ENCODE measurements around the gene SLC16A2. TPM values are rescaled to one million over a fixed set of nuclear protein-coding genes. Genes with fewer than 3 reads are reported as not detected.
A peak's percentile ranks its signal among the peaks of the same experiment; 100 is the strongest.

SLC16A2 gene
- total RNA-seq (2021; fragmentation: NEBNext Ultra II Directional; extraction: Animal tissue kit (Norgen Biotek cat#: 25700)): 10 to 100 TPM; 40.4 to 68.5 (median 48.1) TPM
- long read RNA-seq, full-length matches to known transcripts: 5 of 35 reads
- long read RNA-seq, partial matches to known transcripts: 28 of 35 reads
- long read RNA-seq, other reads (novel, unspliced or antisense): 2 of 35 reads

GRCh38 chrX:74421036-74421739 lies at the start of gene SLC16A2:
TSS of gene SLC16A2 (plus strand) at chrX:74421493. CDS start at chrX:74421638, 145 bp downstream.
- no peaks in the 10 kb centered on the region for H3K36me3 Mint-ChIP-seq (ENCODE audit: low read depth)
- H3K27ac Mint-ChIP-seq: peak within 1 kb of the TSS; percentile 88
- peak; percentile 74 for DNase-seq
- peak within 1 kb of the TSS; percentile 94 for H3K4me3 Mint-ChIP-seq
- peaks cover 17% of the 10 kb centered on the region for H3K4me1 Mint-ChIP-seq (ENCODE audit: low read depth)
- no peaks in the 10 kb centered on the region; the same call in 1 of the 2 replicates for H3K27me3 Mint-ChIP-seq (ENCODE audit: insufficient read depth)
- TF ChIP-seq, protein P1, sequence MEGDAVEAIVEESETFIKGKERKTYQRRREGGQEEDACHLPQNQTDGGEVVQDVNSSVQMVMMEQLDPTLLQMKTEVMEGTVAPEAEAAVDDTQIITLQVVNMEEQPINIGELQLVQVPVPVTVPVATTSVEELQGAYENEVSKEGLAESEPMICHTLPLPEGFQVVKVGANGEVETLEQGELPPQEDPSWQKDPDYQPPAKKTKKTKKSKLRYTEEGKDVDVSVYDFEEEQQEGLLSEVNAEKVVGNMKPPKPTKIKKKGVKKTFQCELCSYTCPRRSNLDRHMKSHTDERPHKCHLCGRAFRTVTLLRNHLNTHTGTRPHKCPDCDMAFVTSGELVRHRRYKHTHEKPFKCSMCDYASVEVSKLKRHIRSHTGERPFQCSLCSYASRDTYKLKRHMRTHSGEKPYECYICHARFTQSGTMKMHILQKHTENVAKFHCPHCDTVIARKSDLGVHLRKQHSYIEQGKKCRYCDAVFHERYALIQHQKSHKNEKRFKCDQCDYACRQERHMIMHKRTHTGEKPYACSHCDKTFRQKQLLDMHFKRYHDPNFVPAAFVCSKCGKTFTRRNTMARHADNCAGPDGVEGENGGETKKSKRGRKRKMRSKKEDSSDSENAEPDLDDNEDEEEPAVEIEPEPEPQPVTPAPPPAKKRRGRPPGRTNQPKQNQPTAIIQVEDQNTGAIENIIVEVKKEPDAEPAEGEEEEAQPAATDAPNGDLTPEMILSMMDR (IDR thresholded peaks at IDR 0.05): no peak
- H3K9me3 Mint-ChIP-seq: no peaks in the 10 kb centered on the region

DNA sequence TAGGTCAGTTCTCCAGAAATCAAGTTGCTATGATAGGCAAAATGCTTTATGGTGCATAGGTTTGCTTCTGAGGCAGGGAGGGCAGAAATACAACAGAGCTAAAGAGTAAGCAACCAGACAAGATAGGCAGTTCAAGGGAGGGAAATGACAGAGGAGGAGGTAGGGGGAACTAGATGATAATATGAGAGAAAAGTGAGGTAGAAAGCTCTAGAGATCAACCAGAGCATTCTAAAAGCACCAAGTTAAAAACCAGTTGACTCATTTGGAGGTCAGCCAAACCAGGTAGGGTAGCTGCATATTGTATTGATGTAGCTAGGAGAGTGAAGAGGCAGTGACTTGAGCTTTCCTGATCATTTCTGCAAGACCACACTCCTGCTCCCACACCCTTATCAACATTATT lies 49.0 kb upstream of the SLC16A2 start:
- H3K27ac Mint-ChIP-seq: no peak overlapping the region
- TF ChIP-seq, protein P1 (IDR thresholded peaks at IDR 0.05): no peak
- H3K27me3 Mint-ChIP-seq (ENCODE audit: insufficient read depth): peaks cover 10% of the 10 kb centered on the region
- H3K36me3 Mint-ChIP-seq (ENCODE audit: low read depth): no peaks in the 10 kb centered on the region
- H3K9me3 Mint-ChIP-seq: no peaks in the 10 kb centered on the region
- no peak for DNase-seq
- H3K4me3 Mint-ChIP-seq: no peak overlapping the region
- no peaks in the 10 kb centered on the region; the same call in 1 of the 2 replicates for H3K4me1 Mint-ChIP-seq (ENCODE audit: low read depth)

GRCh38 chrX:74377282-74377681 lies 44.0 kb upstream of the SLC16A2 start:
- H3K36me3 Mint-ChIP-seq (ENCODE audit: low read depth): no peaks in the 10 kb centered on the region
- no peak overlapping the region for H3K4me3 Mint-ChIP-seq
- DNase-seq: no peak
- peaks cover 6% of the 10 kb centered on the region; the same call in 1 of the 2 replicates for H3K27me3 Mint-ChIP-seq (ENCODE audit: insufficient read depth)
- no peaks in the 10 kb centered on the region for H3K9me3 Mint-ChIP-seq
- TF ChIP-seq, protein P1 (IDR thresholded peaks at IDR 0.05): no peak
- H3K4me1 Mint-ChIP-seq (ENCODE audit: low read depth): peaks cover 2% of the 10 kb centered on the region
- no peak overlapping the region for H3K27ac Mint-ChIP-seq

DNA sequence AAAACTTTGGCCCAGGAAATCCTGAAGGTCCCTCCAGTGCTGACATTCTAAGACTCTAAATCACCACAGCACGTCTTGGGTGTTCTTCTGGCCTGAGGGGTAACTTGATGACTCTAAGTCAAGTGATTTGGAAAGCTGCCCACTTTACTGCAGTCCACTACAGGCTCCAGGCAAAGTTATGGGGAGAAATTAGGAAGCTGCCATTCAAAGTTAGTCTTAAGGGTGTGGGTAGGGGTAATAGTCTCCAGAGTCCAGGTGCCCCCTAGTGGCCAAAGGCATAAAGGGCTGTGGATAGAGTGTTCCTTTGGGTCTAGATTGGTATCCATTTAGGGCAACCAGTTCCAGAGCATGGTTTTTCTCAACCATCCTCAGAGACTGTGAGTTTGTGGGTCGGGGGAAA lies 38.7 kb upstream of the SLC16A2 start:
- TF ChIP-seq, protein P1 (IDR thresholded peaks at IDR 0.05): peak; percentile 84
- Mint-ChIP-seq H3K4me3 (peak overlapping the region; percentile 18; the same call in 1 of the 2 replicates), H3K4me1 (ENCODE audit: low read depth) (peaks cover 14% of the 10 kb centered on the region), H3K9me3 (no peaks in the 10 kb centered on the region), H3K27me3 (ENCODE audit: insufficient read depth) (no peaks in the 10 kb centered on the region), H3K36me3 (ENCODE audit: low read depth) (no peaks in the 10 kb centered on the region), H3K27ac (peak overlapping the region; percentile 30; the same call in 1 of the 2 replicates)
- DNase-seq: peak; percentile 86

DNA sequence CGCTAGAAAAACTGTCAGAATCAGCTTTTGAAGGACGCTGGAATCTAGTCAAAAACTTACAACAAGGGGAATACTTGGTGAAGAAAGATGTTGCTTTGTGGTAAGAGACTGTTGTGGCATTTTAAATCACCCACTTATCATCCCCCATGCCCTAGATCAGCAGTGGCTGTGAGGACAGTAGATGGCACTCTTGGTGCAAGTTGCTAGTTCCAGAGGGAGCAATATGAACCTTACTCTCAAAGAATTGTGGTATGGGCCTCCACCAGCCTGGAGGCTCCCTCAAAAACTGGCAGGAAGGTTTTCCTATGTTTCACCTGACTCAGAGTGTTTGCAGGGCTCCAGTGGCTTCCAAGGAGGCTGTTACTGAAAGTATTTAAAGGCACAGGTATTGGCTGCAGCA lies 37.7 kb upstream of the SLC16A2 start:
- Mint-ChIP-seq H3K27ac (no peak overlapping the region), H3K36me3 (ENCODE audit: low read depth) (no peaks in the 10 kb centered on the region), H3K27me3 (ENCODE audit: insufficient read depth) (no peaks in the 10 kb centered on the region), H3K9me3 (no peaks in the 10 kb centered on the region), H3K4me3 (no peak overlapping the region), H3K4me1 (ENCODE audit: low read depth) (peaks cover 15% of the 10 kb centered on the region)
- TF ChIP-seq, protein P1 (IDR thresholded peaks at IDR 0.05): peak; percentile 65
- DNase-seq: peak; percentile 43
